Endodermal cell (in vitro differentiated cells): ENCODE results near the gene AK4. TPM values are rescaled to one million over a fixed set of nuclear protein-coding genes. Genes with fewer than 3 reads are reported as not detected.
"Not testable (repeated sequence)": the region's sequence is repeated elsewhere in the genome, so short reads cannot be mapped to it uniquely, and the experiment has no call there.

Source experiments
- DNase-seq: peaks from one replicate; pipeline ENCODE4 v3.0.0-alpha.2; 2017
- H3K27ac ChIP-seq: 2 replicates; pipeline ENCODE4 v1.5.1; 2013; ENCODE audit warnings: mild to moderate bottlenecking, low read depth, low read length, moderate library complexity
- H3K27me3 ChIP-seq: 2 replicates; pipeline ENCODE4 v1.6.1; 2013; ENCODE audit warnings: mild to moderate bottlenecking, low read length, moderate library complexity; ENCODE audit not compliant: insufficient read depth, control insufficient read depth, poor library complexity, severe bottlenecking
- H3K36me3 ChIP-seq: 2 replicates; pipeline ENCODE4 v1.7.0; 2013; ENCODE audit warnings: mild to moderate bottlenecking, low read length, moderate library complexity; ENCODE audit not compliant: control insufficient read depth, insufficient read depth
- H3K4me1 ChIP-seq: one replicate; pipeline ENCODE4 v1.7.0; 2013; ENCODE audit warnings: low read length; ENCODE audit not compliant: control insufficient read depth, insufficient read depth
- H3K4me3 ChIP-seq: 2 replicates; pipeline ENCODE4 v1.5.1; 2013; ENCODE audit warnings: mild to moderate bottlenecking, low read length, moderate library complexity
- H3K9ac ChIP-seq: 2 replicates; pipeline ENCODE4 v1.6.1; 2013; ENCODE audit warnings: mild to moderate bottlenecking, low read length, moderate library complexity; ENCODE audit not compliant: poor library complexity, severe bottlenecking; ENCODE audit errors: extremely low read depth
- H3K9me3 ChIP-seq: 2 replicates; pipeline ENCODE4 v1.6.1; 2013; ENCODE audit warnings: mild to moderate bottlenecking, low read length, moderate library complexity; ENCODE audit not compliant: control insufficient read depth
- H3K27ac Mint-ChIP-seq: 2 replicates; pipeline ENCODE4 v1.8.0; 2020; ENCODE audit warnings: mixed read lengths
- H3K27me3 Mint-ChIP-seq: 2 replicates; pipeline ENCODE4 v1.8.0; 2021; ENCODE audit warnings: mild to moderate bottlenecking, mixed read lengths; ENCODE audit not compliant: insufficient read depth
- H3K36me3 Mint-ChIP-seq: 2 replicates; pipeline ENCODE4 v1.8.0; 2020; ENCODE audit warnings: low read depth, mixed read lengths
- H3K4me1 Mint-ChIP-seq: 2 replicates; pipeline ENCODE4 v1.8.0; 2020; ENCODE audit warnings: mixed read lengths
- H3K4me3 Mint-ChIP-seq: 2 replicates; pipeline ENCODE4 v1.8.0; 2020; ENCODE audit warnings: mild to moderate bottlenecking, moderate library complexity, mixed read lengths
- H3K9me3 Mint-ChIP-seq: 2 replicates; pipeline ENCODE4 v1.8.0; 2020; ENCODE audit warnings: mild to moderate bottlenecking, mixed read lengths
- WGBS, 2 experiments: methylation state at CpG; one replicate each; pipeline versions ENCODE4 v1.1.5 to v1.1.7; 2013; ENCODE audit warnings: missing lambda C conversion rate in 2 of 2, mixed read lengths in 1 of 2; ENCODE audit not compliant: insufficient coverage in 1 of 2, insufficient read length in 1 of 2; 5-methylcytosine and 5-hydroxymethylcytosine counted together
- total RNA-seq, 2 donors: library from RNA; stranded (reverse); fragmentation: NEBNext Ultra II Directional in 1 of 2; extraction: Animal tissue kit (Norgen Biotek cat#: 25700) in 1 of 2; gene quantifications; 2 replicates in 1 of 2; 3 replicates in 1 of 2; pipeline ENCODE4 v1.2.1, GENCODE V29; 2021
- TF ChIP-seq, protein P1 (sequence below): fragments of 200-600 bp; sonication (generic); conservative IDR thresholded peaks from 2 replicates; pipeline ENCODE4 v1.5.0; 2021; ENCODE audit warnings: antibody characterized with exemption, mild to moderate bottlenecking

AK4 gene
- total RNA-seq, 2 donors from 2014 or later = 118 to 139 TPM

DNA sequence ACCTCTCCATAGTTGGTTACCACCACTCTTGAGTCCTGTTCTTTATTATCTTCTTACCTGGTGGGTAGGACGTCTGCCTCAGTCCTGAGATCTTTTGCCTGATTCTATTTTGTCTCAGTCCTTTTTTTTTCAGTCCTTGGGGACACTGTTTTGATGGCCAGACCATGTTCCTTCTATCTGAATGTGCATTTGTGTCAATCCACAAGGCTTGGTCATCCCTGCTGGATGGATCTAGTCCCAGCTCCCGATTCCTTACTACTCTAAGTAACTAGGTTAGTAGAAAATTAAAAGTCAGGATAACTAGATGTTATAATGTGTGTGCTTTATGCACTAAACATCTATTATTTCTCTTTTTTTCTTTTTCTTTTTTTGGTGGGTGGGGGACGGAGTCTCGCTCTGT is 28.1 kb upstream of the AK4 start:
- DNase-seq = no peak
- H3K4me1 ChIP-seq = no peaks in the 10 kb centered on the region
- 78 to 91% methylated on average over 1 to 4 of the region's 4 CpGs for WGBS, 2 experiments
- Mint-ChIP-seq H3K27ac (no peak overlapping the region), H3K36me3 (no peaks in the 10 kb centered on the region), H3K9me3 (peaks cover 3% of the 10 kb centered on the region), H3K4me1 (no peaks in the 10 kb centered on the region), H3K4me3 (no peak overlapping the region), H3K27me3 (peaks cover 11% of the 10 kb centered on the region)
- no peaks in the 10 kb centered on the region for H3K36me3 ChIP-seq
- no peaks in the 10 kb centered on the region for H3K27me3 ChIP-seq
- no peak overlapping the region for H3K27ac ChIP-seq
- H3K9me3 ChIP-seq = no peaks in the 10 kb centered on the region
- no peak overlapping the region for H3K9ac ChIP-seq
- TF ChIP-seq, protein P1, sequence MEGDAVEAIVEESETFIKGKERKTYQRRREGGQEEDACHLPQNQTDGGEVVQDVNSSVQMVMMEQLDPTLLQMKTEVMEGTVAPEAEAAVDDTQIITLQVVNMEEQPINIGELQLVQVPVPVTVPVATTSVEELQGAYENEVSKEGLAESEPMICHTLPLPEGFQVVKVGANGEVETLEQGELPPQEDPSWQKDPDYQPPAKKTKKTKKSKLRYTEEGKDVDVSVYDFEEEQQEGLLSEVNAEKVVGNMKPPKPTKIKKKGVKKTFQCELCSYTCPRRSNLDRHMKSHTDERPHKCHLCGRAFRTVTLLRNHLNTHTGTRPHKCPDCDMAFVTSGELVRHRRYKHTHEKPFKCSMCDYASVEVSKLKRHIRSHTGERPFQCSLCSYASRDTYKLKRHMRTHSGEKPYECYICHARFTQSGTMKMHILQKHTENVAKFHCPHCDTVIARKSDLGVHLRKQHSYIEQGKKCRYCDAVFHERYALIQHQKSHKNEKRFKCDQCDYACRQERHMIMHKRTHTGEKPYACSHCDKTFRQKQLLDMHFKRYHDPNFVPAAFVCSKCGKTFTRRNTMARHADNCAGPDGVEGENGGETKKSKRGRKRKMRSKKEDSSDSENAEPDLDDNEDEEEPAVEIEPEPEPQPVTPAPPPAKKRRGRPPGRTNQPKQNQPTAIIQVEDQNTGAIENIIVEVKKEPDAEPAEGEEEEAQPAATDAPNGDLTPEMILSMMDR = no peak
- no peak overlapping the region for H3K4me3 ChIP-seq

DNA sequence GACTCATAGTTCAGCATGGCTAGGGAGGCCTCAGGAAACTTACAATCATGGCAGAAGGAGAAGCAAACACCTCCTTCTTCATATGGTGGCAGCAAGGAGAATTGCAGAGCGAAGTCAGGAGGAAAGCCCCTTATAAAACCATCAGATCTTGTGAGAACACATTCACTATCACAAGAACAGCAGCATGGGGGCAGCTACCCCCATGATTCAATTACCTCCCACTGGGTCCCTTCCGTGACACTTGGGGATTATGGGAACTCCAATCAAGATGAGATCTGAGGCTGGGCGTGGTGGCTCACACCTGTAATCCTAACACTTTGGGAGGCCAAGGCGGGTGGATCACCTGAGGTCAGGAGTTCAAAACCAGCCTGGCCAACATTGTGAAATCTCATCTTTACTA is 18.9 kb upstream of the AK4 start:
- not testable (repeated sequence) for H3K4me1 ChIP-seq, H3K4me3 ChIP-seq, H3K9me3 ChIP-seq, H3K36me3 Mint-ChIP-seq, H3K9ac ChIP-seq, H3K27ac ChIP-seq, H3K4me3 Mint-ChIP-seq, H3K27me3 ChIP-seq, H3K36me3 ChIP-seq, H3K9me3 Mint-ChIP-seq
- Mint-ChIP-seq H3K27ac (peak overlapping the region; percentile 66), H3K27me3 (peaks cover 15% of the 10 kb centered on the region), H3K4me1 (peaks cover 15% of the 10 kb centered on the region)
- peak; percentile 58 for DNase-seq
- TF ChIP-seq, protein P1 = peak; percentile 59
- WGBS, 2 experiments = 83% methylated on average over 1 to 4 of the region's 4 CpGs

DNA sequence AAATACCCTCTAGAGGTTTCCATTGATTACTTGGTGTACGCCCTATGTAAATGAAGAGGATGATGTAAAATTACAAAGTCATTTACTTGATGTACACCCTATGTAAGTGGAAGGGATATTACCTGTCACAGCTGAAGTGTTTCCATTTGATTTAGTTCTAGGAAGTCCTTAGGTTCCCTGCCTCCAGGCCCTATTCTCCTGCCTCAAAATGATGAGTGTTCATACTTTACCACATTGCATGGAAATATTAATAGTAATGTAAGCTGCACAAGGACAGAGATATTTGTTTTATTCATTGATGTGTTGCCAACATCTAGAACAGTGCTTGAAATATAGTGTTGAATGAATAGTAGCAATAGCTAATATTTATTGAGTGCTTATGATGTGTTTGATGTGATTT is 9.5 kb upstream of the AK4 start:
- TF ChIP-seq, protein P1 = no peak
- peaks cover 6% of the 10 kb centered on the region for H3K4me1 ChIP-seq
- no peak overlapping the region for H3K9ac ChIP-seq
- H3K36me3 ChIP-seq = no peaks in the 10 kb centered on the region
- Mint-ChIP-seq H3K36me3 (no peaks in the 10 kb centered on the region), H3K4me1 (peaks cover 32% of the 10 kb centered on the region), H3K4me3 (no peak overlapping the region), H3K9me3 (no peaks in the 10 kb centered on the region), H3K27ac (no peak overlapping the region), H3K27me3 (peaks cover 9% of the 10 kb centered on the region)
- no peak for DNase-seq
- WGBS, 2 experiments = 86 to 94% methylated on average over 1 of the region's 1 CpG
- no peak overlapping the region for H3K27ac ChIP-seq
- H3K4me3 ChIP-seq = no peak overlapping the region
- no peaks in the 10 kb centered on the region for H3K9me3 ChIP-seq
- no peaks in the 10 kb centered on the region for H3K27me3 ChIP-seq

DNA sequence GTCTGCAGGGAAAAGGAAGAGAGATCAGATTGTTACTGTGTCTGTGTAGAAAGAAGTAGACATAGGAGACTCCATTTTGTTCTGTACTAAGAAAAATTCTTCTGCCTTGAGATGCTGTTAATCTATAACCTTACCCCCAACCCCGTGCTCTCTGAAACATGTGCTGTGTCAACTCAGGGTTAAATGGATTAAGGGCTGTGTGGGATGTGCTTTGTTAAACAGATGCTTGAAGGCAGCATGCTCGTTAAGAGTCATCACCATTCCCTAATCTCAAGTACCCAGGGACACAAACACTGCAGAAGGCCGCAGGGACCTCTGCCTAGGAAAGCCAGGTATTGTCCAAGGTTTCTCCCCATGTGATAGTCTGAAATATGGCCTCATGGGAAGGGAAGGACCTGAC is 8.2 kb upstream of the AK4 start:
- H3K9me3 ChIP-seq, H3K27ac ChIP-seq, H3K9me3 Mint-ChIP-seq, H3K4me1 ChIP-seq, H3K4me3 Mint-ChIP-seq, DNase-seq, H3K27me3 ChIP-seq, H3K36me3 Mint-ChIP-seq, H3K36me3 ChIP-seq, H3K9ac ChIP-seq, H3K4me3 ChIP-seq: not testable (repeated sequence)
- Mint-ChIP-seq H3K27ac (peak overlapping the region; percentile 78), H3K4me1 (peaks cover 32% of the 10 kb centered on the region), H3K27me3 (peaks cover 11% of the 10 kb centered on the region)
- WGBS, 2 experiments = no CpG with 5 or more reads among the region's 3 CpGs
